Natural killer cell (primary cell): ENCODE data around the gene RICTOR. TPM values are rescaled to one million over a fixed set of nuclear protein-coding genes. Genes with fewer than 3 reads are reported as not detected.

Source experiments
- ATAC-seq, 3 donors: fragments of 150-1000 bp in 2 of 3; fragments of 200-7000 bp in 1 of 3; cut with Tn5 transposase; 1 replicate in 1 of 3; 2 replicates in 2 of 3; pipeline ENCODE4 v1.10.0; 2021; ENCODE audit warnings: mild to moderate bottlenecking in 2 of 3, moderate library complexity in 2 of 3
- DNase-seq, 2 donors: peaks; one replicate each; pipeline versions ENCODE4 v3.0.0 to v3.0.0-alpha.2; 2013 to 2021; ENCODE audit warnings: mixed read lengths in 1 of 2
- H3K27ac ChIP-seq: one replicate; pipeline ENCODE4 v1.5.1; 2013; ENCODE audit warnings: mild to moderate bottlenecking, low read length
- H3K27me3 ChIP-seq: one replicate; pipeline ENCODE4 v1.6.1; 2013; ENCODE audit warnings: low read length; ENCODE audit not compliant: control insufficient read depth, insufficient read depth
- H3K36me3 ChIP-seq: one replicate; pipeline ENCODE4 v1.6.1; 2013; ENCODE audit warnings: low read length; ENCODE audit not compliant: control insufficient read depth, insufficient read depth
- H3K4me1 ChIP-seq: one replicate; pipeline ENCODE4 v1.6.1; 2013; ENCODE audit warnings: low read length; ENCODE audit not compliant: control insufficient read depth, insufficient read depth
- H3K4me3 ChIP-seq: one replicate; pipeline ENCODE4 v1.5.1; 2013; ENCODE audit warnings: low read length
- H3K9me3 ChIP-seq: one replicate; pipeline ENCODE4 v1.6.1; 2013; ENCODE audit warnings: low read length; ENCODE audit not compliant: control insufficient read depth, insufficient read depth
- H3K27ac Mint-ChIP-seq, 2 donors: one replicate each; pipeline ENCODE4 v1.8.0; 2022; ENCODE audit warnings: mild to moderate bottlenecking in 2 of 2, mixed read lengths in 2 of 2, moderate library complexity in 1 of 2
- H3K27me3 Mint-ChIP-seq, 2 donors: one replicate each; pipeline ENCODE4 v1.8.0; 2022; ENCODE audit warnings: low read depth in 2 of 2, mixed read lengths in 2 of 2
- H3K36me3 Mint-ChIP-seq: one replicate; pipeline ENCODE4 v1.8.0; 2022; ENCODE audit warnings: mixed read lengths
- H3K4me1 Mint-ChIP-seq, 2 donors: one replicate each; pipeline ENCODE4 v1.8.0; 2022; ENCODE audit warnings: mixed read lengths in 2 of 2
- H3K4me3 Mint-ChIP-seq: one replicate; pipeline ENCODE4 v1.8.0; 2022; ENCODE audit warnings: mild to moderate bottlenecking, moderate library complexity, mixed read lengths
- H3K9me3 Mint-ChIP-seq, 2 donors: one replicate each; pipeline ENCODE4 v1.8.0; 2022; ENCODE audit warnings: mixed read lengths in 2 of 2
- CTCF ChIP-seq: fragments of 200-600 bp; IDR thresholded peaks from one replicate; pipeline ENCODE4 v1.8.0; 2022; ENCODE audit warnings: antibody characterized with exemption
- WGBS: methylation state at CpG from one replicate; pipeline ENCODE4 v1.1.7; 2013; ENCODE audit warnings: missing lambda C conversion rate; ENCODE audit not compliant: insufficient coverage; 5-methylcytosine and 5-hydroxymethylcytosine counted together
- intact Hi-C: fragments of 100-400 bp; cut with micrococcal nuclease; formaldehyde crosslinking; loops from one replicate; pipeline ENCODE4 v1.14.2; 2022
- total RNA-seq, 4 donors: library from RNA; stranded (reverse); fragments of 120-200 nt in 1 of 4; gene quantifications; one replicate each; pipeline versions ENCODE4 v1.2.3 to v1.2.4, GENCODE V29; 2013 to 2022

The RICTOR gene
- total RNA-seq, 3 donors from 2014 or later (not counting 1 experiment from before 2014, with no cell fraction given) = 103 to 105 (median 103) TPM

- intact Hi-C loops = no loop called here
- peak overlapping the region; percentile 7 for H3K4me3 Mint-ChIP-seq
- H3K27ac Mint-ChIP-seq = peak overlapping the region; percentile 56 to 68
- no peak overlapping the region for H3K27ac ChIP-seq
- H3K9me3 Mint-ChIP-seq = no peaks in the 10 kb centered on the region
- ATAC-seq (no peak), DNase-seq (no peak)
- 93% methylated on average over 1 of the region's 1 CpG for WGBS
- no peaks in the 10 kb centered on the region for H3K4me1 ChIP-seq
- H3K9me3 ChIP-seq = peaks cover 2% of the 10 kb centered on the region
- H3K36me3 ChIP-seq = peaks cover 2% of the 10 kb centered on the region
- peaks cover 57 to 63% of the 10 kb centered on the region in 2 donors for H3K4me1 Mint-ChIP-seq
- no peaks in the 10 kb centered on the region for H3K27me3 ChIP-seq
- peaks cover 8% of the 10 kb centered on the region for H3K36me3 Mint-ChIP-seq
- TF ChIP-seq CTCF = no peak
- no peaks in the 10 kb centered on the region for H3K27me3 Mint-ChIP-seq
- no peak overlapping the region for H3K4me3 ChIP-seq
Measured at GRCh38 chr5:39031041-39031440, 43.2 kb downstream of the RICTOR start.

- Mint-ChIP-seq H3K4me1 (peaks cover 62 to 71% of the 10 kb centered on the region in 2 donors), H3K27ac (peak overlapping the region; percentile 24 to 65), H3K4me3 (no peak overlapping the region)
Measured at GRCh38 chr5:39025456-39025855, 48.7 kb downstream of the RICTOR start.

GRCh38 chr5:39024884-39025283 lies 49.3 kb downstream of the RICTOR start:
- TF ChIP-seq CTCF = no peak
- peaks cover 2% of the 10 kb centered on the region for H3K9me3 ChIP-seq
- Mint-ChIP-seq H3K4me3 (no peak overlapping the region), H3K27ac (peak overlapping the region; percentile 24 to 65), H3K27me3 (no peaks in the 10 kb centered on the region), H3K36me3 (peaks cover 10% of the 10 kb centered on the region), H3K4me1 (peaks cover 59 to 67% of the 10 kb centered on the region in 2 donors), H3K9me3 (no peaks in the 10 kb centered on the region)
- H3K27me3 ChIP-seq = no peaks in the 10 kb centered on the region
- DNase-seq (no peak), ATAC-seq (no peak)
- peaks cover 12% of the 10 kb centered on the region for H3K4me1 ChIP-seq
- H3K36me3 ChIP-seq = peaks cover 15% of the 10 kb centered on the region
- intact Hi-C loops = loop anchor here (5.0 kb wide), 1 partner anchor 42 kb away; no protein-coding TSS in a partner anchor
- H3K4me3 ChIP-seq = no peak overlapping the region
- no peak overlapping the region for H3K27ac ChIP-seq

More at GRCh38 chr5:39025456-39025855, 48.7 kb downstream of the RICTOR start:
- Histone ChIP-seq H3K9me3 (peaks cover 2% of the 10 kb centered on the region), H3K36me3 (peaks cover 9% of the 10 kb centered on the region), H3K27me3 (no peaks in the 10 kb centered on the region), H3K4me3 (no peak overlapping the region), H3K27ac (no peak overlapping the region), H3K4me1 (peaks cover 12% of the 10 kb centered on the region)
- intact Hi-C loops = no loop called here
- DNase-seq (no peak), ATAC-seq (no peak)
- WGBS = 98% methylated on average over 3 of the region's 4 CpGs
- Mint-ChIP-seq H3K36me3 (peaks cover 8% of the 10 kb centered on the region), H3K27me3 (no peaks in the 10 kb centered on the region), H3K9me3 (no peaks in the 10 kb centered on the region)
- TF ChIP-seq CTCF = no peak

GRCh38 chr5:39024005-39024404 lies 50.2 kb downstream of the RICTOR start:
- Mint-ChIP-seq H3K4me3 (no peak overlapping the region), H3K4me1 (peaks cover 66 to 67% of the 10 kb centered on the region in 2 donors), H3K27ac (peak overlapping the region; percentile 24 to 39), H3K36me3 (peaks cover 15% of the 10 kb centered on the region), H3K27me3 (no peaks in the 10 kb centered on the region), H3K9me3 (no peaks in the 10 kb centered on the region)
- peak in 1 of 2 donors; percentile 30 for DNase-seq
- Histone ChIP-seq H3K9me3 (peaks cover 2% of the 10 kb centered on the region), H3K4me3 (no peak overlapping the region), H3K27me3 (no peaks in the 10 kb centered on the region), H3K4me1 (peaks cover 12% of the 10 kb centered on the region), H3K36me3 (peaks cover 22% of the 10 kb centered on the region), H3K27ac (no peak overlapping the region)
- intact Hi-C loops = loop anchor here (5.0 kb wide), 1 partner anchor 43 kb away; no protein-coding TSS in a partner anchor
- WGBS = 61% methylated on average over 7 of the region's 7 CpGs
- TF ChIP-seq CTCF = no peak
- peak; percentile 80 to 95 (median 92) for ATAC-seq
